MM.1S (cell line): ENCODE data around the gene ELF4.

Experiments used
- DNase-seq: peaks from one replicate; pipeline ENCODE4 v3.0.0-alpha.2; 2015
- H2AFZ ChIP-seq: fragments of 300-600 bp; sonication (generic); 2 replicates; pipeline ENCODE4 v1.6.0; 2016; ENCODE audit warnings: antibody characterized with exemption, low read length
- H3F3A ChIP-seq: fragments of 300-600 bp; sonication (generic); 2 replicates; pipeline ENCODE4 v1.6.1; 2016; ENCODE audit warnings: mild to moderate bottlenecking, antibody characterized with exemption, low read length, moderate library complexity, mixed read lengths; ENCODE audit not compliant: insufficient read depth
- H3K27ac ChIP-seq: fragments of 300-600 bp; sonication (generic); 2 replicates; pipeline ENCODE4 v1.5.1; 2016; ENCODE audit warnings: mild to moderate bottlenecking, low read length
- H3K27me3 ChIP-seq: fragments of 300-600 bp; sonication (generic); replicated peaks from 2 replicates; pipeline ENCODE4 v1.6.0; 2016; ENCODE audit warnings: low read length; ENCODE audit not compliant: insufficient read depth
- H3K36me3 ChIP-seq: fragments of 300-600 bp; sonication (generic); replicated peaks from 2 replicates; pipeline ENCODE4 v1.6.1; 2016; ENCODE audit warnings: mild to moderate bottlenecking, low read length, mixed read lengths; ENCODE audit not compliant: insufficient read depth
- H3K4me1 ChIP-seq: fragments of 300-600 bp; sonication (generic); 2 replicates; pipeline ENCODE4 v1.6.1; 2016; ENCODE audit warnings: low read length, mixed read lengths
- H3K4me2 ChIP-seq: fragments of 300-600 bp; sonication (generic); 2 replicates; pipeline ENCODE4 v1.6.0; 2016; ENCODE audit warnings: low read depth, low read length
- H3K4me3 ChIP-seq: fragments of 300-600 bp; sonication (generic); 2 replicates; pipeline ENCODE4 v1.5.1; 2016; ENCODE audit warnings: low read length, mixed read lengths
- H3K79me2 ChIP-seq: fragments of 300-600 bp; sonication (generic); 2 replicates; pipeline ENCODE4 v1.6.1; 2016; ENCODE audit warnings: mixed run types, low read length, mixed read lengths
- H3K9ac ChIP-seq: fragments of 300-600 bp; sonication (generic); 2 replicates; pipeline ENCODE4 v1.6.1; 2016; ENCODE audit warnings: low read length, mixed read lengths
- H3K9me2 ChIP-seq: fragments of 300-600 bp; sonication (generic); replicated peaks from 2 replicates; pipeline ENCODE4 v1.6.1; 2016; ENCODE audit warnings: mild to moderate bottlenecking, low read length, mixed read lengths; ENCODE audit not compliant: insufficient read depth
- H3K9me3 ChIP-seq: fragments of 300-600 bp; sonication (generic); replicated peaks from 2 replicates; pipeline ENCODE4 v1.6.1; 2016; ENCODE audit warnings: mild to moderate bottlenecking, low read length, mixed read lengths; ENCODE audit not compliant: insufficient read depth
- H4K20me1 ChIP-seq: fragments of 300-600 bp; sonication (generic); 2 replicates; pipeline ENCODE4 v1.6.1; 2016; ENCODE audit warnings: mild to moderate bottlenecking, low read length, moderate library complexity, mixed read lengths; ENCODE audit not compliant: insufficient read depth
- CTCF ChIP-seq: fragments of 300-600 bp; sonication (generic); IDR thresholded peaks from 2 replicates; pipeline ENCODE4 v1.5.1; 2016; ENCODE audit warnings: antibody characterized with exemption, low read length, mixed read lengths
- EZH2 ChIP-seq: fragments of 300-600 bp; sonication (generic); optimal IDR thresholded peaks from 2 replicates; pipeline ENCODE3; 2017; ENCODE audit warnings: low read depth, mild to moderate bottlenecking, antibody characterized with exemption, low read length, mixed read lengths
- EZH2phosphoT487 ChIP-seq: fragments of 300-600 bp; sonication (generic); IDR thresholded peaks from 2 replicates; pipeline ENCODE4 v1.6.1; 2018; ENCODE audit warnings: antibody characterized with exemption, low read length

The ELF4 gene

GRCh38 chrX:130120321-130120731 lies 10.0 kb upstream of the ELF4 start:
- Histone ChIP-seq H3K27me3 (no peaks in the 10 kb centered on the region), H3K4me1 (peaks cover 6% of the 10 kb centered on the region; the same call in 1 of the 2 replicates), H4K20me1 (no peaks in the 10 kb centered on the region), H3K9me2 (no peaks in the 10 kb centered on the region), H3K9me3 (no peaks in the 10 kb centered on the region), H3K27ac (no peak overlapping the region), H3K4me3 (peak overlapping the region; percentile 35), H3K9ac (peak overlapping the region; percentile 30; the same call in 1 of the 2 replicates), H3K36me3 (no peaks in the 10 kb centered on the region), H3K79me2 (no peaks in the 10 kb centered on the region), H3K4me2 (peak overlapping the region; percentile 66), H2AFZ (peak overlapping the region; percentile 38), H3F3A (no peaks in the 10 kb centered on the region)
- TF ChIP-seq CTCF (no peak), EZH2phosphoT487 (no peak), EZH2 (no peak)
- no peak for DNase-seq

GRCh38 chrX:130119312-130119898 lies 9.1 kb upstream of the ELF4 start:
- H3K9me3 ChIP-seq = no peaks in the 10 kb centered on the region
- no peaks in the 10 kb centered on the region for H3K9me2 ChIP-seq
- no peak for TF ChIP-seq EZH2phosphoT487
- no peak for TF ChIP-seq EZH2
- no peak for TF ChIP-seq CTCF
- H3K4me3 ChIP-seq = no peak overlapping the region
- H3K4me2 ChIP-seq = no peak overlapping the region
- DNase-seq = no peak
- no peaks in the 10 kb centered on the region for H3K27me3 ChIP-seq
- H4K20me1 ChIP-seq = no peaks in the 10 kb centered on the region
- no peaks in the 10 kb centered on the region for H3F3A ChIP-seq
- no peak overlapping the region for H2AFZ ChIP-seq
- H3K36me3 ChIP-seq = no peaks in the 10 kb centered on the region
- H3K9ac ChIP-seq = no peak overlapping the region
- H3K79me2 ChIP-seq = no peaks in the 10 kb centered on the region
- H3K27ac ChIP-seq = no peak overlapping the region
- peaks cover 6% of the 10 kb centered on the region; the same call in 1 of the 2 replicates for H3K4me1 ChIP-seq

GRCh38 chrX:130118441-130119311 lies 8.4 kb upstream of the ELF4 start:
- no peak overlapping the region for H3K4me2 ChIP-seq
- no peaks in the 10 kb centered on the region for H3K9me2 ChIP-seq
- no peak overlapping the region for H2AFZ ChIP-seq
- no peaks in the 10 kb centered on the region for H3K9me3 ChIP-seq
- peaks cover 6% of the 10 kb centered on the region; the same call in 1 of the 2 replicates for H3K4me1 ChIP-seq
- H4K20me1 ChIP-seq = no peaks in the 10 kb centered on the region
- no peak overlapping the region for H3K9ac ChIP-seq
- H3K79me2 ChIP-seq = no peaks in the 10 kb centered on the region
- no peak overlapping the region for H3K4me3 ChIP-seq
- no peaks in the 10 kb centered on the region for H3K36me3 ChIP-seq
- no peak overlapping the region for H3K27ac ChIP-seq
- no peaks in the 10 kb centered on the region for H3K27me3 ChIP-seq
- no peaks in the 10 kb centered on the region for H3F3A ChIP-seq
- TF ChIP-seq EZH2 (no peak), CTCF (no peak), EZH2phosphoT487 (no peak)
- DNase-seq = no peak
